Suprapubic skin (tissue), 4 donors: ENCODE results near the gene MAPK4. TPM values are rescaled to one million over a fixed set of nuclear protein-coding genes. Genes with fewer than 3 reads are reported as not detected.
"Not testable (repeated sequence)": the region's sequence is repeated elsewhere in the genome, so short reads cannot be mapped to it uniquely, and the experiment has no call there.

Experiments
- DNase-seq, 2 donors: peaks; one replicate each; pipeline ENCODE4 v3.0.0-alpha.2; 2019; ENCODE audit warnings: low spot score in 2 of 2
- H3K27ac ChIP-seq: fragments of 200-600 bp; sonication (generic); one replicate; pipeline ENCODE4 v1.5.1; 2019
- H3K27me3 ChIP-seq: fragments of 200-600 bp; sonication (generic); one replicate; pipeline ENCODE4 v1.5.1; 2019
- H3K36me3 ChIP-seq: fragments of 200-600 bp; sonication (generic); one replicate; pipeline ENCODE4 v1.5.1; 2019
- H3K4me1 ChIP-seq: fragments of 200-600 bp; sonication (generic); one replicate; pipeline ENCODE4 v1.5.1; 2019
- H3K4me3 ChIP-seq: fragments of 200-600 bp; sonication (generic); one replicate; pipeline ENCODE4 v1.5.1; 2019; ENCODE audit warnings: mild to moderate bottlenecking
- H3K9me3 ChIP-seq: fragments of 200-600 bp; sonication (generic); one replicate; pipeline ENCODE4 v1.5.1; 2019
- CTCF ChIP-seq, 2 donors: fragments of 200-600 bp in 1 of 2; fragments of 450-650 bp in 1 of 2; sonication (generic) in 1 of 2; IDR thresholded peaks; one replicate each; pipeline ENCODE4 v1.5.1; 2016 to 2019; ENCODE audit warnings: antibody characterized with exemption in 2 of 2, mild to moderate bottlenecking in 1 of 2, moderate library complexity in 1 of 2
- EP300 ChIP-seq: sonication (generic); formaldehyde crosslinking; IDR thresholded peaks from one replicate; pipeline ENCODE4 v1.6.1; 2017; ENCODE audit warnings: antibody characterized with exemption
- POLR2A ChIP-seq, 2 donors: fragments of 450-650 bp; IDR thresholded peaks; one replicate each; pipeline ENCODE4 v1.6.1; 2017; ENCODE audit warnings: antibody characterized with exemption in 2 of 2, mild to moderate bottlenecking in 2 of 2, moderate library complexity in 2 of 2
- POLR2AphosphoS5 ChIP-seq, 3 donors: sonication (generic); formaldehyde crosslinking; IDR thresholded peaks; one replicate each; pipeline ENCODE4 v1.6.1; 2017; ENCODE audit warnings: antibody characterized with exemption in 3 of 3
- WGBS: methylation state at CpG from one replicate; pipeline ENCODE4 v1.1.5; 2018; 5-methylcytosine and 5-hydroxymethylcytosine counted together
- total RNA-seq, 4 donors: library from RNA; depleted of rRNA; stranded (reverse); fragments of >200 nt; gene quantifications; one replicate each; pipeline ENCODE4 v1.1.0, GENCODE V29; 2016

Gene MAPK4
- total RNA-seq, 4 donors from 2014 or later, result 1.9 to 4.8 (median 2.4) TPM

- Histone ChIP-seq H3K36me3 (no peaks in the 10 kb centered on the region), H3K27ac (no peak overlapping the region), H3K27me3 (no peaks in the 10 kb centered on the region), H3K4me1 (no peaks in the 10 kb centered on the region), H3K4me3 (no peak overlapping the region), H3K9me3 (peaks cover 3% of the 10 kb centered on the region)
- WGBS, result 63% methylated on average over 4 of the region's 4 CpGs
- no peak for DNase-seq
- TF ChIP-seq CTCF (IDR thresholded peaks at IDR 0.05) (no peak), POLR2AphosphoS5 (IDR thresholded peaks at IDR 0.05) (no peak), EP300 (no peak), POLR2A (IDR thresholded peaks at IDR 0.05) (no peak)
Measured at GRCh38 chr18:50776383-50776782, 216.5 kb downstream of the MAPK4 start.

GRCh38 chr18:50779021-50779420, 219.1 kb downstream of the MAPK4 start:
- H3K9me3 ChIP-seq, H3K36me3 ChIP-seq, H3K27ac ChIP-seq, H3K27me3 ChIP-seq, DNase-seq, H3K4me3 ChIP-seq, H3K4me1 ChIP-seq: not testable (repeated sequence)
- 90% methylated on average over 3 of the region's 3 CpGs for WGBS

Other genes starting within 250 kb of the MAPK4 start
- 1 to 10 TPM in 1 of 4 donors, under 1 TPM in 3; 0.51 to 2.9 (median 0.92) TPM for gene SKA1, start 185.0 kb upstream of the MAPK4 start, total RNA-seq